Gastroesophageal sphincter (tissue), 4 donors: ENCODE results near the gene PDCD5. TPM values are rescaled to one million over a fixed set of nuclear protein-coding genes. Genes with fewer than 3 reads are reported as not detected.
"Not testable (repeated sequence)": the region's sequence is repeated elsewhere in the genome, so short reads cannot be mapped to it uniquely, and the experiment has no call there.

Experiments used
- ATAC-seq: fragments of 150-250 bp; one replicate; pipeline ENCODE4 v1.9.1; 2016; ENCODE audit warnings: mild to moderate bottlenecking, moderate library complexity
- H3K27ac ChIP-seq, 4 donors: fragments of 200-600 bp; sonication (generic) in 3 of 4; 1 replicate in 3 of 4; 2 replicates in 1 of 4; pipeline ENCODE4 v1.5.1; 2016 to 2019
- H3K27me3 ChIP-seq: fragments of 200-600 bp; sonication (generic); one replicate; pipeline ENCODE4 v1.5.1; 2019
- H3K36me3 ChIP-seq, 2 donors: fragments of 200-600 bp; sonication (generic); one replicate each; pipeline ENCODE4 v1.5.1; 2019; ENCODE audit warnings: control low read depth in 1 of 2
- H3K4me1 ChIP-seq, 3 donors: fragments of 200-600 bp; sonication (generic); 1 replicate in 2 of 3; 2 replicates in 1 of 3; pipeline ENCODE4 v1.5.1; 2016 to 2019; ENCODE audit warnings: control low read depth in 2 of 3
- H3K4me3 ChIP-seq, 2 donors: fragments of 200-600 bp; sonication (generic); one replicate each; pipeline ENCODE4 v1.5.1; 2019; ENCODE audit warnings: mild to moderate bottlenecking in 1 of 2, moderate library complexity in 1 of 2
- H3K9me3 ChIP-seq, 3 donors: fragments of 200-600 bp; sonication (generic); one replicate each; pipeline ENCODE4 v1.5.1; 2017 to 2019; ENCODE audit warnings: control low read depth in 2 of 3
- EP300 ChIP-seq: sonication (generic); formaldehyde crosslinking; IDR thresholded peaks from one replicate; pipeline ENCODE4 v1.6.1; 2017; ENCODE audit warnings: antibody characterized with exemption, mild to moderate bottlenecking
- POLR2A ChIP-seq, 2 donors: fragments of 450-650 bp; IDR thresholded peaks; one replicate each; pipeline ENCODE4 v1.6.1; 2017; ENCODE audit warnings: antibody characterized with exemption in 2 of 2, mild to moderate bottlenecking in 2 of 2, moderate library complexity in 1 of 2
- POLR2AphosphoS5 ChIP-seq: sonication (generic); formaldehyde crosslinking; IDR thresholded peaks from one replicate; pipeline ENCODE4 v1.6.1; 2017; ENCODE audit warnings: antibody characterized with exemption
- WGBS, 2 donors: methylation state at CpG; one replicate each; pipeline ENCODE4 v1.1.5; 2018; ENCODE audit warnings: low coverage in 1 of 2; 5-methylcytosine and 5-hydroxymethylcytosine counted together
- total RNA-seq, 4 donors: library from RNA; depleted of rRNA; stranded (reverse); fragments of >200 nt; gene quantifications; one replicate each; pipeline ENCODE4 v1.1.0, GENCODE V29; 2016
- TF ChIP-seq, protein P1 (sequence below), 4 experiments: fragments of 200-600 bp in 2 of 4; fragments of 450-650 bp in 2 of 4; sonication (generic) in 1 of 4; IDR thresholded peaks; one replicate each; pipeline ENCODE4 v1.5.1; 2017 to 2019; ENCODE audit warnings: antibody characterized with exemption in 4 of 4, mild to moderate bottlenecking in 2 of 4, moderate library complexity in 2 of 4

The PDCD5 gene
- total RNA-seq, 4 donors from 2014 or later, result 115 to 197 (median 132) TPM

- 29 to 44% methylated on average over 1 to 3 of the region's 3 CpGs for WGBS, 2 donors
- Histone ChIP-seq H3K4me1 (no peaks in the 10 kb centered on the region), H3K4me3 (no peak overlapping the region), H3K27me3 (peaks cover 38% of the 10 kb centered on the region), H3K27ac (no peak overlapping the region), H3K36me3 (no peaks in the 10 kb centered on the region), H3K9me3 (no peaks in the 10 kb centered on the region)
- ATAC-seq, result no peak
- TF ChIP-seq EP300 (no peak), POLR2A (IDR thresholded peaks at IDR 0.05) (no peak), POLR2AphosphoS5 (no peak)
- TF ChIP-seq, protein P1, sequence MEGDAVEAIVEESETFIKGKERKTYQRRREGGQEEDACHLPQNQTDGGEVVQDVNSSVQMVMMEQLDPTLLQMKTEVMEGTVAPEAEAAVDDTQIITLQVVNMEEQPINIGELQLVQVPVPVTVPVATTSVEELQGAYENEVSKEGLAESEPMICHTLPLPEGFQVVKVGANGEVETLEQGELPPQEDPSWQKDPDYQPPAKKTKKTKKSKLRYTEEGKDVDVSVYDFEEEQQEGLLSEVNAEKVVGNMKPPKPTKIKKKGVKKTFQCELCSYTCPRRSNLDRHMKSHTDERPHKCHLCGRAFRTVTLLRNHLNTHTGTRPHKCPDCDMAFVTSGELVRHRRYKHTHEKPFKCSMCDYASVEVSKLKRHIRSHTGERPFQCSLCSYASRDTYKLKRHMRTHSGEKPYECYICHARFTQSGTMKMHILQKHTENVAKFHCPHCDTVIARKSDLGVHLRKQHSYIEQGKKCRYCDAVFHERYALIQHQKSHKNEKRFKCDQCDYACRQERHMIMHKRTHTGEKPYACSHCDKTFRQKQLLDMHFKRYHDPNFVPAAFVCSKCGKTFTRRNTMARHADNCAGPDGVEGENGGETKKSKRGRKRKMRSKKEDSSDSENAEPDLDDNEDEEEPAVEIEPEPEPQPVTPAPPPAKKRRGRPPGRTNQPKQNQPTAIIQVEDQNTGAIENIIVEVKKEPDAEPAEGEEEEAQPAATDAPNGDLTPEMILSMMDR (IDR thresholded peaks at IDR 0.05), result no peak
These were observed 40.4 kb upstream of the PDCD5 start for GRCh38 chr19:32540621-32541020.

DNA sequence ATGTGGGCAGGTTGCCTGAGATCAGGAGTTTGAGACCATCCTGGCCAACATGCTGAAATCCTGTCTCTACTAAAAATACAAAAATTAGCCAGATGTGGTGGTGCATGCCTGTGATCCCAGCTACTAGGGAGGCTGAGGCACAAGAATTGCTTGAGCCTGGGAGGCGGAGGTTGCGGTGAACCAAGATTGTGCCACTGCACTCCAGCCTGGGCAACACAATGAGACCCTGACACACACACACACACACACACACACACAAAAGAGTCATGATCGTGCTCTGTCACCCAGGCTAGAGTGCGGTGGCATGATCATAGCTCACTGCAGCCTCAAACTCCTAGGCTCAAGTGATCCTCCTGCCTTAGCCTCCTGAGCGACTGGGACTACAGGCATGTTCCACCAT, 39.6 kb upstream of the PDCD5 start:
- 88 to 100% methylated on average over 1 to 2 of the region's 5 CpGs for WGBS, 2 donors
- ATAC-seq, result not testable (repeated sequence)

DNA sequence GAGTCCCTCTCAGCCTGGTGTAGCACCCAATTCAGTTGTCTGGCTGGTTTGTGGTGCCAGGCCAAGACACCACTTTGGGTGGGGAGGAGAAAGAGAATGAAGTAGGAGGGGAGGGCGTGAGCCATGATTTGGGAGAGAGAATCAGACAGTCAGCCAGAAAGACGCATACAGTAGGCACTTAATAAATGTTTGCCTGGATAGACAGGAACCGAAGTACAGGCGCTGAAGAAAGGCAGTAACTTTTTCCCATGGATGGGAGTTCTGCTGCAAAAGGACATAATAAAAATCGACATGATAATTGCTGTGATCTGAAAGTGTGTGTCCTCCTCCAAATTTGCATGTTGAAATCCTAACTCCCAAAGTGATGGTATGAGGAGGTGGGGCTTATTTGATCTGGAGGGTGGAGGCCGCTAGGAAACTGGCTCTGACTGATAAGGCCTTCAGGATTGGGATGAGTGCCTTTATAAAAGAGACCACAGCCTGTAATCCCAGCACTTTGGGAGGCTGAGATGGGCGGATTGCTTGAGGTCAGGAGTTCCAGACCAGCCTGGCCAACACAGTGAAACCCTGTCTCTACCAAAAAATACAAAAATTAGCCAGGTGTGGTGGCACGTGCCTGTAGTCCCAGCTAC, 38.4 kb upstream of the PDCD5 start:
- no peaks in the 10 kb centered on the region for H3K36me3 ChIP-seq
- H3K27me3 ChIP-seq, result peaks cover 19% of the 10 kb centered on the region
- WGBS, 2 donors, result 65 to 90% methylated on average over 6 to 8 of the region's 8 CpGs
- TF ChIP-seq POLR2AphosphoS5, result no peak
- TF ChIP-seq EP300, result no peak
- no peak for TF ChIP-seq POLR2A (IDR thresholded peaks at IDR 0.05)
- TF ChIP-seq, protein P1 (IDR thresholded peaks at IDR 0.05), result no peak
- H3K4me3 ChIP-seq, result no peak overlapping the region
- no peaks in the 10 kb centered on the region for H3K4me1 ChIP-seq
- no peak overlapping the region for H3K27ac ChIP-seq
- H3K9me3 ChIP-seq, result no peaks in the 10 kb centered on the region
- ATAC-seq, result no peak

More for the DNA sequence above, 39.6 kb upstream of the PDCD5 start:
- H3K27ac ChIP-seq, H3K4me1 ChIP-seq, H3K4me3 ChIP-seq, H3K9me3 ChIP-seq, H3K36me3 ChIP-seq: not testable (repeated sequence)
- peaks cover 30% of the 10 kb centered on the region for H3K27me3 ChIP-seq

DNA sequence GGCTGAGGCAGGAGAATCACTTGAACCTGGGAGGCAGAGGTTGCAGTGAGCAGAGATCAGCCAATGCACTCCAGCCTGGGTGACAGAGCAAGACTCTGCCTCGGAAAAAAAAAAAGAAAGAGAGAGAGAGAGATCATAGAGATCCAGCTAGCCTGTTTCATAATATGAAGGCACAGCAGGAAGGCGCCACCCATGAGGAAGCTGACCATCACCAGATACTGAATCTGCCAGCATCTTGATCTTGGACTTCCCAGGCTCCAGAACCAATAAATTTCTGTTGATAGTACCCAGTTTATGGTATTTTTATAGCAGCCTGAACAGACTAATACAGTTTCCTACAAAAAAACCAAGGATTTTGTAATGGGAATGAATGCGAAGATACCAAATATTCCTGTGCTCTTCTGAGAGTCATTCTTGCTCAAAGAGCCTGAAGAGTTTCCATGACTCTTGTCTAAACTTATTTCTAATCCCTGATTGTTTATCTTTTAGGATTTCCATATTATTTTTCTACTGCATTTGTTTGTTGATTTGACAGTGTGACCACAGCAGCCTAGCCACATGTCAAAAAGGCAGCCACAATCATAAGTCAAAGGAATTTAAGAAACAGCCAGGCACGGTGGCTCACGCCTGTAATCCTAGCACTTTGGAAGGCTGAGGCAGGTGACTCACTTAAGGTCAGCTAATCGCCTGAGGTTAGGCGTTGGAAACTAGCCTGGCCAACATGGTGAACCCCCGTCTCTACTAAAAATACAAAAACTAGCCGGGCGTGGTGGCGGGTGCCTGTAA, 37.7 kb upstream of the PDCD5 start:
- WGBS, 2 donors, result 68 to 90% methylated on average over 6 to 9 of the region's 11 CpGs
- TF ChIP-seq EP300 (no peak), POLR2A (IDR thresholded peaks at IDR 0.05) (no peak), POLR2AphosphoS5 (no peak)
- TF ChIP-seq, protein P1 (IDR thresholded peaks at IDR 0.05), result no peak
- H3K4me3 ChIP-seq, result no peak overlapping the region
- no peaks in the 10 kb centered on the region for H3K4me1 ChIP-seq
- peaks cover 15% of the 10 kb centered on the region for H3K27me3 ChIP-seq
- no peaks in the 10 kb centered on the region for H3K9me3 ChIP-seq
- H3K27ac ChIP-seq, result no peak overlapping the region
- ATAC-seq, result no peak
- no peaks in the 10 kb centered on the region for H3K36me3 ChIP-seq

DNA sequence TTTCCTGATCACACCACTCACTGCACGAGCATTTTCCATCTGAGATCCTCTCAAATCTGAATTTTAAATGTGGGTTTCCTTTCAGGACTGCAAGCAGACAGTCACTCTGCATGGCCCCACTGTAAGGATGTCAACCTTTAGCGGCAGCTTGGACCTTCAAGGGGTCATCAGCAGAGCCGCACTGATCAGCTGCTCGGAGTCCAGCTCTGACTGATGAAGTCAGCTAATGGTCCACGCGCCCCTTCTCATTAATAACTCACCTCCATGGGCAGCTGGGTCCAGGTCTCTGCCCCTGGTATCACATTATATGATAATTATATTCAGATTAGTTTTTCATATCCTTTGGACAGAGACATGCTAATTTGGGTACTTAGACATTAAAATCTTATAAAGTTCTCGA, 36.1 kb upstream of the PDCD5 start:
- TF ChIP-seq POLR2A (IDR thresholded peaks at IDR 0.05) (no peak), POLR2AphosphoS5 (no peak), EP300 (no peak)
- TF ChIP-seq, protein P1 (IDR thresholded peaks at IDR 0.05), result no peak
- Histone ChIP-seq H3K27me3 (peaks cover 3% of the 10 kb centered on the region), H3K4me3 (no peak overlapping the region), H3K9me3 (no peaks in the 10 kb centered on the region), H3K4me1 (no peaks in the 10 kb centered on the region), H3K27ac (no peak overlapping the region), H3K36me3 (no peaks in the 10 kb centered on the region)
- ATAC-seq, result no peak
- WGBS, 2 donors, result 51 to 80% methylated on average over 2 to 5 of the region's 7 CpGs
